ENCODE data around the gene BMP6. TPM values are rescaled to one million over a fixed set of nuclear protein-coding genes. Genes with fewer than 3 reads are reported as not detected.

The BMP6 gene
- total and polyA plus RNA-seq, 2 of the 4 experiments (the other 2 are of a cell fraction) = 0.18 to 0.19 TPM

DNA sequence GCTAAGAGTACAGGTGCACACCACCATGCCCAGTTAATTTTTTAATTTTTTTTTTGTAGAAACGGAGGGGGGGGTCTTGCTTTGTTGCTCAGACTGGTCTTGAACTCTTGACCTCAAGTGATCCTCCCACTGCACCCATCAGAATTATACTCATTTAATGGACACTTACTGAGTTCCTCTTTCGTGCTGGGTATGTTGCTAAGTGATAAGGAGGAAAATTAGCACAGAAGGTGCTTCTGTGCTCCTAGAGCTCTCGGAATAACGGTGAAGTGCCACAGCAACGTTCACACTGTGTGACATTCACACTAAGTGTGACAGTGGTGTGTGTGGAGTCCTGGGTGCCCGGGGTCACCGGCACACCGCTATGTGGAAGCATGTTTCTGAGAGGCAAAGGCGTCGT is 32.1 kb upstream of the BMP6 start:
- TF ChIP-seq MAFK (IDR thresholded peaks at IDR 0.05; ENCODE audit: low read depth, low read length) = no peak
- no peak for TF ChIP-seq SMC3 (IDR thresholded peaks at IDR 0.05; ENCODE audit: low read depth, low read length)
- no peak for TF ChIP-seq CHD1 (IDR thresholded peaks at IDR 0.05; ENCODE audit: low read depth, low read length)
- TF ChIP-seq NFE2L2 (IDR thresholded peaks at IDR 0.05; ENCODE audit: low read depth, low read length) = no peak
- TF ChIP-seq RCOR1 (IDR thresholded peaks at IDR 0.05; ENCODE audit: insufficient replicate concordance, low read length) = no peak
- TF ChIP-seq, protein P1, sequence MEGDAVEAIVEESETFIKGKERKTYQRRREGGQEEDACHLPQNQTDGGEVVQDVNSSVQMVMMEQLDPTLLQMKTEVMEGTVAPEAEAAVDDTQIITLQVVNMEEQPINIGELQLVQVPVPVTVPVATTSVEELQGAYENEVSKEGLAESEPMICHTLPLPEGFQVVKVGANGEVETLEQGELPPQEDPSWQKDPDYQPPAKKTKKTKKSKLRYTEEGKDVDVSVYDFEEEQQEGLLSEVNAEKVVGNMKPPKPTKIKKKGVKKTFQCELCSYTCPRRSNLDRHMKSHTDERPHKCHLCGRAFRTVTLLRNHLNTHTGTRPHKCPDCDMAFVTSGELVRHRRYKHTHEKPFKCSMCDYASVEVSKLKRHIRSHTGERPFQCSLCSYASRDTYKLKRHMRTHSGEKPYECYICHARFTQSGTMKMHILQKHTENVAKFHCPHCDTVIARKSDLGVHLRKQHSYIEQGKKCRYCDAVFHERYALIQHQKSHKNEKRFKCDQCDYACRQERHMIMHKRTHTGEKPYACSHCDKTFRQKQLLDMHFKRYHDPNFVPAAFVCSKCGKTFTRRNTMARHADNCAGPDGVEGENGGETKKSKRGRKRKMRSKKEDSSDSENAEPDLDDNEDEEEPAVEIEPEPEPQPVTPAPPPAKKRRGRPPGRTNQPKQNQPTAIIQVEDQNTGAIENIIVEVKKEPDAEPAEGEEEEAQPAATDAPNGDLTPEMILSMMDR (conservative IDR thresholded peaks at IDR 0.05; ENCODE audit: low read depth, low read length) = no peak
- no peak for TF ChIP-seq FOS (IDR thresholded peaks at IDR 0.05; ENCODE audit: low read depth, low read length)
- TF ChIP-seq RAD21 (IDR thresholded peaks at IDR 0.05; ENCODE audit: low read length) = no peak
- no peak for TF ChIP-seq CEBPB (IDR thresholded peaks at IDR 0.05; ENCODE audit: low read depth, low read length)
- TF ChIP-seq MXI1 (IDR thresholded peaks at IDR 0.05; ENCODE audit: borderline replicate concordance, low read depth, low read length) = no peak
- no peak for TF ChIP-seq MAZ (IDR thresholded peaks at IDR 0.05; ENCODE audit: borderline replicate concordance, low read depth, low read length)
- no peak for TF ChIP-seq RFX5 (IDR thresholded peaks at IDR 0.05; ENCODE audit: low read depth, low read length)
- no peak for TF ChIP-seq BHLHE40 (IDR thresholded peaks at IDR 0.05; ENCODE audit: low read depth, low read length)
- TF ChIP-seq, protein P2, sequence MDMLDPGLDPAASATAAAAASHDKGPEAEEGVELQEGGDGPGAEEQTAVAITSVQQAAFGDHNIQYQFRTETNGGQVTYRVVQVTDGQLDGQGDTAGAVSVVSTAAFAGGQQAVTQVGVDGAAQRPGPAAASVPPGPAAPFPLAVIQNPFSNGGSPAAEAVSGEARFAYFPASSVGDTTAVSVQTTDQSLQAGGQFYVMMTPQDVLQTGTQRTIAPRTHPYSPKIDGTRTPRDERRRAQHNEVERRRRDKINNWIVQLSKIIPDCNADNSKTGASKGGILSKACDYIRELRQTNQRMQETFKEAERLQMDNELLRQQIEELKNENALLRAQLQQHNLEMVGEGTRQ (IDR thresholded peaks at IDR 0.05; ENCODE audit: low read depth, low read length) = no peak
- TF ChIP-seq POLR2A (IDR thresholded peaks at IDR 0.05; ENCODE audit: low read depth, low read length) = no peak
- TF ChIP-seq, protein P3, sequence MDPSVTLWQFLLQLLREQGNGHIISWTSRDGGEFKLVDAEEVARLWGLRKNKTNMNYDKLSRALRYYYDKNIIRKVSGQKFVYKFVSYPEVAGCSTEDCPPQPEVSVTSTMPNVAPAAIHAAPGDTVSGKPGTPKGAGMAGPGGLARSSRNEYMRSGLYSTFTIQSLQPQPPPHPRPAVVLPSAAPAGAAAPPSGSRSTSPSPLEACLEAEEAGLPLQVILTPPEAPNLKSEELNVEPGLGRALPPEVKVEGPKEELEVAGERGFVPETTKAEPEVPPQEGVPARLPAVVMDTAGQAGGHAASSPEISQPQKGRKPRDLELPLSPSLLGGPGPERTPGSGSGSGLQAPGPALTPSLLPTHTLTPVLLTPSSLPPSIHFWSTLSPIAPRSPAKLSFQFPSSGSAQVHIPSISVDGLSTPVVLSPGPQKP (IDR thresholded peaks at IDR 0.05; ENCODE audit: borderline replicate concordance, low read depth, low read length) = no peak
- no peak overlapping the region for H3K14ac ChIP-seq (replicated peaks; ENCODE audit: low read depth, low read length)
- H3K27me3 ChIP-seq (ENCODE audit: control insufficient read depth, insufficient read depth, low read length) = peaks cover 4% of the 10 kb centered on the region; the same call in 1 of the 2 replicates
- CTCF ChIA-PET = no interaction called here
- no peaks in the 10 kb centered on the region for H3K9me3 ChIP-seq (ENCODE audit: control insufficient read depth, insufficient read depth, low read length)
- no peak overlapping the region for H3K4me3 ChIP-seq (ENCODE audit: insufficient read depth, low read depth, low read length)
- 0 out of 2 replicates have a peak, but pooled peaks cover 2% of the 10 kb centered on the region for H3K9me1 ChIP-seq (ENCODE audit: insufficient read depth, low read length)
- H3K4ac ChIP-seq (ENCODE audit: low read depth, low read length) = no peak overlapping the region
- ATAC-seq (ENCODE audit: low read depth) = no peak
- H2BK20ac ChIP-seq (ENCODE audit: low read depth, low read length) = no peak overlapping the region
- no CpG with 5 or more reads among the region's 10 CpGs for WGBS, 2 experiments (ENCODE audit: extremely low coverage in 2 of 2, insufficient read length in 1 of 2)
- no peak overlapping the region for H3K23ac ChIP-seq (ENCODE audit: low read depth, low read length)
- in situ Hi-C loops (cut with MboI; ENCODE audit: low sequenced_read_pairs) (no loop called here), dilution Hi-C loops (cut with HindIII; ENCODE audit: low sequenced_read_pairs, unreplicated experiment) (no loop called here), intact Hi-C loops (cut with micrococcal nuclease) (no loop called here)
- peaks cover 3% of the 10 kb centered on the region; the same call in 1 of the 2 replicates for H3K4me1 ChIP-seq (ENCODE audit: control insufficient read depth, insufficient read depth, low read length)
- no peak overlapping the region for H3K56ac ChIP-seq (ENCODE audit: extremely low read depth, insufficient read depth, low read length)
- POLR2A ChIA-PET (ENCODE audit: unreplicated experiment) = no interaction called here
- H3K4me2 ChIP-seq (ENCODE audit: low read depth, low read length) = no peak overlapping the region
- H4K8ac ChIP-seq (ENCODE audit: low read depth in 2 of 2, low read length in 2 of 2) = no peak overlapping the region
- no peaks in the 10 kb centered on the region for H3K79me1 ChIP-seq (ENCODE audit: low read depth in 1 of 2, low read length in 2 of 2)
- H2AFZ ChIP-seq (replicated peaks; ENCODE audit: low read length, poor library complexity) = no peak overlapping the region
- no peak overlapping the region for H3K9ac ChIP-seq (ENCODE audit: low read depth, low read length)
- peaks cover 3% of the 10 kb centered on the region; the same call in 1 of the 2 replicates for H4K20me1 ChIP-seq (ENCODE audit: insufficient read depth, low read length)
- H3K18ac ChIP-seq (ENCODE audit: low read depth, low read length) = no peak overlapping the region
- no peak overlapping the region for H4K5ac ChIP-seq (ENCODE audit: low read depth, low read length)
- no TSS peak for BruUV-seq (replicated peaks)
- no peak overlapping the region for H3K27ac ChIP-seq (ENCODE audit: insufficient read depth, low read length)
- H4K91ac ChIP-seq (ENCODE audit: insufficient read depth, low read depth, low read length) = no peak overlapping the region
- H2BK120ac ChIP-seq (ENCODE audit: low read depth, low read length) = no peak overlapping the region
- H3K36me3 ChIP-seq (ENCODE audit: control insufficient read depth, insufficient read depth, low read length) = no peaks in the 10 kb centered on the region
- H2AK5ac ChIP-seq (ENCODE audit: low read depth, low read length) = no peak overlapping the region
- H2AK9ac ChIP-seq (replicated peaks; ENCODE audit: low read depth, low read length, poor library complexity) = no peak overlapping the region
- no peak overlapping the region for H2BK5ac ChIP-seq (ENCODE audit: low read depth, low read length, poor library complexity, severe bottlenecking)
- H2BK15ac ChIP-seq (ENCODE audit: low read depth, low read length) = no peak overlapping the region
- DNase-seq = no peak
